Measurements from ENCODE around the gene NUDT19.

Gene NUDT19

GRCh38 chr19:32658075-32658474 lies 33.5 kb upstream of the NUDT19 start:
- Histone ChIP-seq H3K4me3 (ENCODE audit: low read depth, low read length) (no peak overlapping the region), H3K4me1 (ENCODE audit: control insufficient read depth, insufficient read depth, low read length) (no peaks in the 10 kb centered on the region), H3K9me3 (ENCODE audit: control insufficient read depth, insufficient read depth, low read length) (no peaks in the 10 kb centered on the region), H3K27me3 (ENCODE audit: control insufficient read depth, insufficient read depth, low read length) (no peaks in the 10 kb centered on the region), H3K36me3 (ENCODE audit: control insufficient read depth, insufficient read depth, low read length) (peaks cover 20% of the 10 kb centered on the region), H3K27ac (ENCODE audit: low read depth, low read length) (no peak overlapping the region), H3K9ac (ENCODE audit: low read depth, low read length) (no peak overlapping the region)

DNA sequence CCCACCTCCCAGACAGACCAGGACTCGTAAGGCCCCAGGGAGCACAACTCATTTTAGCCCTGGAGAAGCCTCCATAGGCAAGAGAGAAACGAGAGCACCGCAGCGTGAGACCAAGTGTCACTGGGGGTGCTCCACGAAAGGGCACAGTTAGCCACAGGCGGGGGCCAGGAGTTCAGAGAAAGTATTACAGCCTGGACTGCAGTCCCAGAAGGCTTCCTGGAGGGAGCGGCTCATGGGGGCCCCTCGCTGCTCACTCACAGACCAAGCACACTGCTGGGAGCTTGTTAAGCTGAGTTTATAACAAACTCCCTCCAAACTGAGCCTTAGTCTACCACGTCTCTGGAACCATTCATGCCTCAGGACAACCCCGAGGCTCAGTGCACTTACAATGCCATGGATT lies 33.1 kb upstream of the NUDT19 start:
- Histone ChIP-seq H3K36me3 (ENCODE audit: control insufficient read depth, insufficient read depth, low read length) (peaks cover 20% of the 10 kb centered on the region), H3K9ac (ENCODE audit: low read depth, low read length) (no peak overlapping the region), H3K9me3 (ENCODE audit: control insufficient read depth, insufficient read depth, low read length) (no peaks in the 10 kb centered on the region), H3K27me3 (ENCODE audit: control insufficient read depth, insufficient read depth, low read length) (no peaks in the 10 kb centered on the region), H3K4me3 (ENCODE audit: low read depth, low read length) (no peak overlapping the region), H3K27ac (ENCODE audit: low read depth, low read length) (no peak overlapping the region), H3K4me1 (ENCODE audit: control insufficient read depth, insufficient read depth, low read length) (no peaks in the 10 kb centered on the region)

DNA sequence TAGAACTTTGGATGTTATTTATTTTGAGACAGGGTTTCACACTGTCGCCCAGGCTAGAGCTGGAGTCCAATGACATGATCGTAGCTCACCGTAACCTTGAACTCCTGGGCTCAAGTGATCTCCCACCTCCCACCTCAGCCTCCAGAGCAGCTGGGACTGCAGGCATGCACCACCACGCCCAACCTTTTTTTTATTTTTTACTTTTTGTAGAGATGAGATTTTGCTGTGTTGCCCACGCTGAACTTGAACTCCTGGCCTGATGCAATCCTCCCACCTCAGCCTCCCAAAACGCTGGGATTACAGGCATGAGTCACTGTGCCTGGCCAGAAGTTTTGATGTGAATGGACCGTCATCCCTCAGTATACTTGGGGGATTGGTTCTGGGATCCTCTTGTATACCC lies 30.3 kb upstream of the NUDT19 start:
- H3K36me3 ChIP-seq (ENCODE audit: control insufficient read depth, insufficient read depth, low read length) = peaks cover 25% of the 10 kb centered on the region
- H3K27me3 ChIP-seq (ENCODE audit: control insufficient read depth, insufficient read depth, low read length) = no peaks in the 10 kb centered on the region
- no peak overlapping the region for H3K27ac ChIP-seq (ENCODE audit: low read depth, low read length)
- no peaks in the 10 kb centered on the region for H3K4me1 ChIP-seq (ENCODE audit: control insufficient read depth, insufficient read depth, low read length)
- no peak overlapping the region for H3K4me3 ChIP-seq (ENCODE audit: low read depth, low read length)
- no peak overlapping the region for H3K9ac ChIP-seq (ENCODE audit: low read depth, low read length)
- H3K9me3 ChIP-seq (ENCODE audit: control insufficient read depth, insufficient read depth, low read length) = no peaks in the 10 kb centered on the region

GRCh38 chr19:32662186-32662585 lies 29.4 kb upstream of the NUDT19 start:
- no peaks in the 10 kb centered on the region for H3K9me3 ChIP-seq (ENCODE audit: control insufficient read depth, insufficient read depth, low read length)

GRCh38 chr19:32666084-32666483 lies 25.5 kb upstream of the NUDT19 start:
- Histone ChIP-seq H3K9ac (ENCODE audit: low read depth, low read length) (no peak overlapping the region), H3K27me3 (ENCODE audit: control insufficient read depth, insufficient read depth, low read length) (no peaks in the 10 kb centered on the region), H3K4me3 (ENCODE audit: low read depth, low read length) (no peak overlapping the region), H3K9me3 (ENCODE audit: control insufficient read depth, insufficient read depth, low read length) (no peaks in the 10 kb centered on the region), H3K27ac (ENCODE audit: low read depth, low read length) (no peak overlapping the region), H3K4me1 (ENCODE audit: control insufficient read depth, insufficient read depth, low read length) (no peaks in the 10 kb centered on the region), H3K36me3 (ENCODE audit: control insufficient read depth, insufficient read depth, low read length) (peaks cover 17% of the 10 kb centered on the region)

More at GRCh38 chr19:32662186-32662585, 29.4 kb upstream of the NUDT19 start:
- Histone ChIP-seq H3K27me3 (ENCODE audit: control insufficient read depth, insufficient read depth, low read length) (no peaks in the 10 kb centered on the region), H3K4me1 (ENCODE audit: control insufficient read depth, insufficient read depth, low read length) (no peaks in the 10 kb centered on the region), H3K27ac (ENCODE audit: low read depth, low read length) (no peak overlapping the region), H3K9ac (ENCODE audit: low read depth, low read length) (no peak overlapping the region), H3K36me3 (ENCODE audit: control insufficient read depth, insufficient read depth, low read length) (peaks cover 29% of the 10 kb centered on the region), H3K4me3 (ENCODE audit: low read depth, low read length) (no peak overlapping the region)

DNA sequence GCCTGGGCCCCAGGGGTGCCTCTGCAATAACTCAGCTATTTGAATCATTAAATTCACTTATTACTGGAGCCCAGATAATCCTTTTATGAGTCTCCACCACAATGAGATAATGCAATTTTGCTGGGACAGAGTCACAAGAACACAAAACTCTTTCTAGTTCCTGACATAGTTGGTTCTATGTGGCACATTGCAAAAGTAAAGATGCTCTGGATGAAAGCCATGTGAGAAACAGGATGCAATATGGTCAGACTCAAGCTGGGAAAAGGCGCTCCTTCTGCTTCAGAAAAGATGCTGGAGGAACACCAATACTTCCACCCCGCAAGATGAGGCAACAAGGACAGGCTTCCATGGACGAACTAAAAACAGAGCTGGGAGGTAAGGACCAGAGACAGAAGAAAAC lies 22.3 kb upstream of the NUDT19 start:
- no peak overlapping the region for H3K27ac ChIP-seq (ENCODE audit: low read depth, low read length)
- H3K9ac ChIP-seq (ENCODE audit: low read depth, low read length) = no peak overlapping the region
- H3K9me3 ChIP-seq (ENCODE audit: control insufficient read depth, insufficient read depth, low read length) = no peaks in the 10 kb centered on the region
- H3K36me3 ChIP-seq (ENCODE audit: control insufficient read depth, insufficient read depth, low read length) = peaks cover 12% of the 10 kb centered on the region
- peaks cover 3% of the 10 kb centered on the region; the same call in 1 of the 2 replicates for H3K4me1 ChIP-seq (ENCODE audit: control insufficient read depth, insufficient read depth, low read length)
- no peaks in the 10 kb centered on the region for H3K27me3 ChIP-seq (ENCODE audit: control insufficient read depth, insufficient read depth, low read length)
- H3K4me3 ChIP-seq (ENCODE audit: low read depth, low read length) = no peak overlapping the region

- Histone ChIP-seq H3K9me3 (ENCODE audit: control insufficient read depth, insufficient read depth, low read length) (no peaks in the 10 kb centered on the region), H3K36me3 (ENCODE audit: control insufficient read depth, insufficient read depth, low read length) (peaks cover 2% of the 10 kb centered on the region), H3K4me3 (ENCODE audit: low read depth, low read length) (no peak overlapping the region), H3K4me1 (ENCODE audit: control insufficient read depth, insufficient read depth, low read length) (peaks cover 5% of the 10 kb centered on the region), H3K27ac (ENCODE audit: low read depth, low read length) (no peak overlapping the region), H3K9ac (ENCODE audit: low read depth, low read length) (no peak overlapping the region), H3K27me3 (ENCODE audit: control insufficient read depth, insufficient read depth, low read length) (peaks cover 17% of the 10 kb centered on the region)
Measured at GRCh38 chr19:32671883-32672593, 19.6 kb upstream of the NUDT19 start.

GRCh38 chr19:32672841-32673240 lies 18.8 kb upstream of the NUDT19 start:
- H3K27ac ChIP-seq (ENCODE audit: low read depth, low read length) = no peak overlapping the region
- no peaks in the 10 kb centered on the region for H3K36me3 ChIP-seq (ENCODE audit: control insufficient read depth, insufficient read depth, low read length)
- peaks cover 25% of the 10 kb centered on the region for H3K27me3 ChIP-seq (ENCODE audit: control insufficient read depth, insufficient read depth, low read length)
- peaks cover 13% of the 10 kb centered on the region for H3K4me1 ChIP-seq (ENCODE audit: control insufficient read depth, insufficient read depth, low read length)
- H3K9me3 ChIP-seq (ENCODE audit: control insufficient read depth, insufficient read depth, low read length) = no peaks in the 10 kb centered on the region
- H3K4me3 ChIP-seq (ENCODE audit: low read depth, low read length) = no peak overlapping the region
- no peak overlapping the region for H3K9ac ChIP-seq (ENCODE audit: low read depth, low read length)

GRCh38 chr19:32673573-32673972 lies 18.0 kb upstream of the NUDT19 start:
- peaks cover 29% of the 10 kb centered on the region for H3K27me3 ChIP-seq (ENCODE audit: control insufficient read depth, insufficient read depth, low read length)
- H3K9ac ChIP-seq (ENCODE audit: low read depth, low read length) = no peak overlapping the region
- no peaks in the 10 kb centered on the region for H3K36me3 ChIP-seq (ENCODE audit: control insufficient read depth, insufficient read depth, low read length)
- peaks cover 15% of the 10 kb centered on the region for H3K4me1 ChIP-seq (ENCODE audit: control insufficient read depth, insufficient read depth, low read length)
- H3K4me3 ChIP-seq (ENCODE audit: low read depth, low read length) = peak overlapping the region; percentile 73
- H3K9me3 ChIP-seq (ENCODE audit: control insufficient read depth, insufficient read depth, low read length) = no peaks in the 10 kb centered on the region
- H3K27ac ChIP-seq (ENCODE audit: low read depth, low read length) = no peak overlapping the region

DNA sequence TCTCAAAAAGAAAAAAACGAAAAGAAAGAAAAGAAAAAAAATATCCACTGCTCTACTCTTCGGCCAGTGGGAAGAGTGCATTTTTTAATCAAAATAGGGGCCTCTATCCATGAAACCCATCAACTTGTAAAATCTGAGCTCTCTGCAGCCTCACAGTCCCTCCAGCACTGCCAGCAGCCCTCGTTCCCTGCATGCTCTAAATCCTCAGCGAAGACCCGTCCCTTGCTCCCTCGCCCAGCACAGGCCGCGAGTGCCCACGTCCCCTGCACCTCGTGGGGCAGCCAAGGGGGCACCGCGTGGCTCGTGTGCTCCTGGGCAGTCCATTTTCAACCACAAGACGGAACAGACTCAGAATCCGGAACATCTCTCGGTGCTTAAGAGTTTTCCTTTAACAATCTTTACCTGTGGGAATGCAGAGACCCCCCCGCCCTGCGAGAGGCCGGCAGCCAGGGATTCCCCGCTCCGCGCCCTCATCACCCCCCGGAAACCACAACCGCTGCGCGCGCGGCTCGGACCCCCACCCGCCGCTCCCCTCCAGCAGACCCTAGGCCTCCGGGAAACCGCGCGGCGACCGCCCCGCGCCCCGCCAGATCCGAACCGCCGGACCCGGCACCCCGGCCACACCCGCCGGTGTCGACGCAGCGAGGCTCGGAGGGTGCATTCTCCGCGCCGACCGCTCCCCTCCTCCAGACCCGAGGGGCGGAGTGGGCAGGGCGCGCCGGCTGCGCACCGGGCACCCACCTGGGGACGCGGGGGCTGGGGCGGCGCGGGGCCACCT lies 17.3 kb upstream of the NUDT19 start:
- no peaks in the 10 kb centered on the region for H3K9me3 ChIP-seq (ENCODE audit: control insufficient read depth, insufficient read depth, low read length)
- H3K27ac ChIP-seq (ENCODE audit: low read depth, low read length) = no peak overlapping the region
- peaks cover 15% of the 10 kb centered on the region for H3K4me1 ChIP-seq (ENCODE audit: control insufficient read depth, insufficient read depth, low read length)
- H3K27me3 ChIP-seq (ENCODE audit: control insufficient read depth, insufficient read depth, low read length) = peaks cover 29% of the 10 kb centered on the region
- no peaks in the 10 kb centered on the region for H3K36me3 ChIP-seq (ENCODE audit: control insufficient read depth, insufficient read depth, low read length)
- H3K9ac ChIP-seq (ENCODE audit: low read depth, low read length) = 0 out of 2 replicates have a peak overlapping the region, but pooled peaks have one; percentile 15
- H3K4me3 ChIP-seq (ENCODE audit: low read depth, low read length) = peak overlapping the region; percentile 73
